Measurements from ENCODE around the gene IFT20.

IFT20 gene

GRCh38 chr17:28381141-28381825 lies 46.0 kb upstream of the IFT20 start:
- H3F3A ChIP-seq (ENCODE audit: low read depth) = no peaks in the 10 kb centered on the region
- no peak overlapping the region for H3K4me2 ChIP-seq (ENCODE audit: low read depth, low read length, poor library complexity, severe bottlenecking)
- H3K9me3 ChIP-seq (ENCODE audit: insufficient read depth, low read depth, low read length) = no peaks in the 10 kb centered on the region
- H3K27me3 ChIP-seq (ENCODE audit: insufficient read depth, low read length, poor library complexity, severe bottlenecking) = no peaks in the 10 kb centered on the region
- no peak overlapping the region for H3K9ac ChIP-seq (ENCODE audit: low read depth, low read length, poor library complexity, severe bottlenecking)
- TF ChIP-seq CTCF (conservative IDR thresholded peaks at IDR 0.05; ENCODE audit: low read length) = no peak
- TF ChIP-seq EZH2phosphoT487 (IDR thresholded peaks at IDR 0.05; ENCODE audit: borderline replicate concordance) = no peak
- no peaks in the 10 kb centered on the region for H3K36me3 ChIP-seq (ENCODE audit: insufficient read depth, low read length)
- no peaks in the 10 kb centered on the region for H4K20me1 ChIP-seq (ENCODE audit: insufficient read depth, low read length, poor library complexity, severe bottlenecking)
- no peak overlapping the region for H2AFZ ChIP-seq (ENCODE audit: low read length)
- peaks cover 13% of the 10 kb centered on the region for H3K4me1 ChIP-seq (ENCODE audit: insufficient read depth, low read length, poor library complexity, severe bottlenecking)
- no peak overlapping the region for H3K4me3 ChIP-seq (ENCODE audit: low read length, poor library complexity, severe bottlenecking)
- H3K9me2 ChIP-seq (replicated peaks; ENCODE audit: low read depth, low read length) = no peaks in the 10 kb centered on the region
- no peaks in the 10 kb centered on the region for H3K79me2 ChIP-seq (ENCODE audit: insufficient read depth, low read length)

GRCh38 chr17:28379814-28380801 lies 44.8 kb upstream of the IFT20 start:
- TF ChIP-seq CTCF (conservative IDR thresholded peaks at IDR 0.05; ENCODE audit: low read length) (no peak), EZH2phosphoT487 (IDR thresholded peaks at IDR 0.05; ENCODE audit: borderline replicate concordance) (no peak)
- H3F3A ChIP-seq (ENCODE audit: low read depth) = no peaks in the 10 kb centered on the region
- no peak overlapping the region for H3K4me2 ChIP-seq (ENCODE audit: low read depth, low read length, poor library complexity, severe bottlenecking)
- H3K9ac ChIP-seq (ENCODE audit: low read depth, low read length, poor library complexity, severe bottlenecking) = no peak overlapping the region
- H3K9me3 ChIP-seq (ENCODE audit: insufficient read depth, low read depth, low read length) = no peaks in the 10 kb centered on the region
- no peaks in the 10 kb centered on the region for H3K9me2 ChIP-seq (replicated peaks; ENCODE audit: low read depth, low read length)
- no peaks in the 10 kb centered on the region for H4K20me1 ChIP-seq (ENCODE audit: insufficient read depth, low read length, poor library complexity, severe bottlenecking)
- H3K36me3 ChIP-seq (ENCODE audit: insufficient read depth, low read length) = no peaks in the 10 kb centered on the region
- no peaks in the 10 kb centered on the region for H3K79me2 ChIP-seq (ENCODE audit: insufficient read depth, low read length)
- H3K4me3 ChIP-seq (ENCODE audit: low read length, poor library complexity, severe bottlenecking) = no peak overlapping the region
- H2AFZ ChIP-seq (ENCODE audit: low read length) = no peak overlapping the region
- H3K27me3 ChIP-seq (ENCODE audit: insufficient read depth, low read length, poor library complexity, severe bottlenecking) = no peaks in the 10 kb centered on the region
- H3K4me1 ChIP-seq (ENCODE audit: insufficient read depth, low read length, poor library complexity, severe bottlenecking) = peaks cover 3% of the 10 kb centered on the region

- no peaks in the 10 kb centered on the region for H3K4me1 ChIP-seq (ENCODE audit: insufficient read depth, low read length, poor library complexity, severe bottlenecking)
Observed at GRCh38 chr17:28372945-28373274, 37.6 kb upstream of the IFT20 start.

More at GRCh38 chr17:28372945-28373274, 37.6 kb upstream of the IFT20 start:
- H3K36me3 ChIP-seq (ENCODE audit: insufficient read depth, low read length) = no peaks in the 10 kb centered on the region
- H3K4me2 ChIP-seq (ENCODE audit: low read depth, low read length, poor library complexity, severe bottlenecking) = no peak overlapping the region
- TF ChIP-seq CTCF (conservative IDR thresholded peaks at IDR 0.05; ENCODE audit: low read length) (no peak), EZH2phosphoT487 (IDR thresholded peaks at IDR 0.05; ENCODE audit: borderline replicate concordance) (no peak)
- H4K20me1 ChIP-seq (ENCODE audit: insufficient read depth, low read length, poor library complexity, severe bottlenecking) = no peaks in the 10 kb centered on the region
- 0 out of 2 replicates have a peak, but pooled peaks cover 2% of the 10 kb centered on the region for H3F3A ChIP-seq (ENCODE audit: low read depth)
- H3K27me3 ChIP-seq (ENCODE audit: insufficient read depth, low read length, poor library complexity, severe bottlenecking) = no peaks in the 10 kb centered on the region
- no peak overlapping the region for H3K9ac ChIP-seq (ENCODE audit: low read depth, low read length, poor library complexity, severe bottlenecking)
- no peaks in the 10 kb centered on the region for H3K9me2 ChIP-seq (replicated peaks; ENCODE audit: low read depth, low read length)
- H3K79me2 ChIP-seq (ENCODE audit: insufficient read depth, low read length) = no peaks in the 10 kb centered on the region
- H3K4me3 ChIP-seq (ENCODE audit: low read length, poor library complexity, severe bottlenecking) = no peak overlapping the region
- H2AFZ ChIP-seq (ENCODE audit: low read length) = no peak overlapping the region
- H3K9me3 ChIP-seq (ENCODE audit: insufficient read depth, low read depth, low read length) = no peaks in the 10 kb centered on the region
